ENCODE results near the gene RCHY1. TPM values are rescaled to one million over a fixed set of nuclear protein-coding genes. Genes with fewer than 3 reads are reported as not detected.

RCHY1 gene
- total and polyA plus RNA-seq, 2 experiments from 2014 or later: 42.9 to 46.5 TPM

- peak; percentile 88 for TF ChIP-seq ETS1 (IDR thresholded peaks at IDR 0.05)
These were observed at the start of gene RCHY1, which contains the start of gene THAP6 (continued) for GRCh38 chr4:75514131-75514948.

GRCh38 chr4:75561789-75562188, 47.6 kb upstream of the RCHY1 start:
- Mint-ChIP-seq H3K36me3 (ENCODE audit: low read depth) (no peaks in the 10 kb centered on the region; the same call in 2 of the 3 replicates), H3K9me3 (peaks cover 3% of the 10 kb centered on the region; the same call in 2 of the 3 replicates), H3K27me3 (ENCODE audit: insufficient read depth, low read depth, poor library complexity) (peaks cover 4% of the 10 kb centered on the region), H3K4me3 (no peak overlapping the region; the same call in 2 of the 3 replicates), H3K4me1 (peaks cover 8% of the 10 kb centered on the region), H3K27ac (no peak overlapping the region)
- Histone ChIP-seq H3F3A (replicated peaks; ENCODE audit: low read depth) (no peaks in the 10 kb centered on the region), H3K4me3 (no peak overlapping the region), H3K79me2 (replicated peaks; ENCODE audit: insufficient read depth) (no peaks in the 10 kb centered on the region), H3K27me3 (ENCODE audit: insufficient read depth) (no peaks in the 10 kb centered on the region), H3K9me2 (ENCODE audit: insufficient read depth) (0 out of 2 replicates have a peak, but pooled peaks cover under 1% of the 10 kb centered on the region), H3K4me2 (no peak overlapping the region), H3K4me1 (ENCODE audit: insufficient read depth) (no peaks in the 10 kb centered on the region), H4K20me1 (replicated peaks; ENCODE audit: insufficient read depth) (no peaks in the 10 kb centered on the region), H3K27ac (ENCODE audit: low read depth) (no peak overlapping the region), H3K36me3 (ENCODE audit: insufficient read depth) (no peaks in the 10 kb centered on the region), H2AFZ (no peak overlapping the region)
- peak; percentile 98 for ATAC-seq
- TF ChIP-seq ZNF114 (CRISPR knock-in tag; IDR thresholded peaks at IDR 0.05) (no peak), POLR2AphosphoS5 (IDR thresholded peaks at IDR 0.05; ENCODE audit: low read depth) (no peak), EZH2 (IDR thresholded peaks at IDR 0.05; ENCODE audit: low read depth, unreplicated experiment) (no peak), REST (IDR thresholded peaks at IDR 0.05; ENCODE audit: unreplicated experiment) (no peak), CTCF (conservative IDR thresholded peaks at IDR 0.05; ENCODE audit: low read depth in 2 of 2) (no peak), ETS1 (IDR thresholded peaks at IDR 0.05) (no peak), STAT1 (IDR thresholded peaks at IDR 0.05; ENCODE audit: unreplicated experiment) (no peak), CREB1 (CRISPR knock-in tag; IDR thresholded peaks at IDR 0.05; ENCODE audit: low read depth) (no peak), ZNF331 (CRISPR knock-in tag; IDR thresholded peaks at IDR 0.05; ENCODE audit: low read depth) (no peak), EZH2phosphoT487 (IDR thresholded peaks at IDR 0.05; ENCODE audit: unreplicated experiment) (no peak)
- peak; percentile 91 for DNase-seq (ENCODE audit: low spot score)
